Dermis blood vessel endothelial cell (primary cell): ENCODE results near the gene ZNF789. TPM values are rescaled to one million over a fixed set of nuclear protein-coding genes. Genes with fewer than 3 reads are reported as not detected.

ENCODE experiments used
- DNase-seq: peaks from one replicate; pipeline ENCODE4 v3.0.0; 2010
- total RNA-seq: library from RNA; depleted of rRNA; stranded (reverse); fragments of >200 nt; gene quantifications from 2 replicates; pipeline ENCODE4 v1.2.3, GENCODE V29; 2014

ZNF789 gene
- total RNA-seq, 1 donor from 2014 or later = 6.1 TPM

DNA sequence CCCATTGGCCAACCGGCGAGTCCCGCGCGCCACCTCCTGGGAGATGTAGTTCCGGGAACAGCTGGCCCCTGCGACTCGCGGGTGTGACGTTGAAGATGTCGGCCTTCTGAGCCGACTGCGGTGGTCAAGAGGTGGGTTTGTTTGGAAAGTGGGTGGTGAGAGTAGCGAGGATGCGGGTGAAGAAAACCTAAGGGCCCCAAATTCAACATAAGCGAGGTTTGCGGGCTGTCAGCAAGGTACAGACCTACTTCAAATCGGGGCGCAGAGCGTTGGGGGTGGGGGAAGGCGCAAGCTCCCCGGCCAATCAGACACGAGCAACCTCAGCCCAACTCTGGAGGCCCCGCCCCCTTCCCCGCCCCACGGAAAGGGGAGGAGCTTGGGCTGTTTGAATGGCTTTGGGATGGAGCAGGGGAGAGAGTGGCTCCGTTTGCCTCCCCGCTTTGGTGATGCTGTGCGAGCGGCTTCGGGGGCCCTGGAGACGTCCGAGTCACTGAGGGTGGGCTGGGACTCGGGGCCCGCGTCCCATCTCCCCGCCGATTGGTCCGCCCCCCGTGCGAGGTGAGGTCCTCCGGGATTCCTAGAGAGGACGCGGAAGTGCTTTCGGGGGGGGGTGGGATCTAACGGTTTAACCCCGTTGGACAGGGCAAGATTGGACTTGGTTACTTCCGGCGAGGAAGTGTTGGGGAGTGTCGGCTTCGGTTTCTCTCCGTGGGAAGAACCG, 32.1 kb downstream of the ZNF789 start, which contains the start of gene ZKSCAN5:
TSS of gene ZKSCAN5 (plus strand) at position 60 of the 721 bp plus-strand sequence. CDS start 1,383 bp downstream, outside the sequence.
- peak; percentile 96 for DNase-seq

DNA sequence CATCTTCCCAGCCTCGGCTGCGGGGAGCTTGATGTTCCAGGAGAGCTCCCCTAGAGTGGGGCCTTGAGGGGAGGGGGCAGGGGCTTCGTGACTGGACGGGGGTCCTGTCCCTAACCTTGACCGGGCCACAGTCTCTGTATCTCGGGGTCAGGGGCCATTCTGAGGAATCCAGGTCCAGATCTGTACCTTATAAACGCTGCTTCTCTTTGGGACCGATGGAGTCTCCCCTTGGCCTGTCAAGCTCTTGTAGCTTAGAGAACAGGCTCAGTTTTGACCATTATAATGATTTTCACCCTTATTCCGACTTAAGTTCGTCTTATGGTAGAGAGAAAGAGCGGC, 32.6 kb downstream of the ZNF789 start:
- peak; percentile 35 for DNase-seq

DNA sequence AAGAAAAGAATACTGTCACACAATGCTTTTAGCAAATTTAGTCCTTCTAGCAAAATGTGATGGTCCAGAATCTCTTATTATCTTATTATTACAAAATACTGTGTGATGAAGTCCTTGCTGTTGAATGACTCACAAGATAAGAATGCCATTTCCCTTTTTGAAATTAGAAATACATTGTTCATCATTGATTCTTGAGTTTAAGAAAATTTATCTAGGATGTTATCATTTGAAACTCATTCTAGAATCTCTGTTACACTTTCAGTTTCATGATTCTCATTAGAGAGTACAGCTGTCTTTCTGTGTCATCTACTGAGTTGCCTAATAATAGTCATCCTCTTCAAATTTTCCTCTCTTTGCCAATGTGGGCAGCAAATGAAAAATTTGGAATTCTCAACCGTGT, 41.4 kb downstream of the ZNF789 start:
- peak; percentile 39 for DNase-seq

DNA sequence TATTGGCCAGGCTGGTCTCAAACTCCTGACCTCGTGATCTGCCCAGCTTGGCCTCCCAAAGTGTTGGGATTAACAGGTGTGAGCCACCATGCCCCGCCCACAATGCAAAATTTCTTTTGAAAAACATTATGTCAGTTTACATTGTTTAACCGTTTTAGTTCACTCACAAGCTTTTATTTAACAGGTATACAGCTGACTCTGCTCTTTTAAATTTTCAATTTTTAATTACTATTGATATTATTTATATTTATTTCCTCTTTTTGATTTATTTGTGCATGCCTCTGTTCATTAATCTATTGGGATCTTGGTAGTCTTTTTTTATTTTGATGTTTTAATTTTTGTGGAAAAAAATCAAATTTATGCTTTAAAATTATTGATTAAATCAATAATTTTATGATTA, 48.7 kb downstream of the ZNF789 start:
- DNase-seq = no peak

DNA sequence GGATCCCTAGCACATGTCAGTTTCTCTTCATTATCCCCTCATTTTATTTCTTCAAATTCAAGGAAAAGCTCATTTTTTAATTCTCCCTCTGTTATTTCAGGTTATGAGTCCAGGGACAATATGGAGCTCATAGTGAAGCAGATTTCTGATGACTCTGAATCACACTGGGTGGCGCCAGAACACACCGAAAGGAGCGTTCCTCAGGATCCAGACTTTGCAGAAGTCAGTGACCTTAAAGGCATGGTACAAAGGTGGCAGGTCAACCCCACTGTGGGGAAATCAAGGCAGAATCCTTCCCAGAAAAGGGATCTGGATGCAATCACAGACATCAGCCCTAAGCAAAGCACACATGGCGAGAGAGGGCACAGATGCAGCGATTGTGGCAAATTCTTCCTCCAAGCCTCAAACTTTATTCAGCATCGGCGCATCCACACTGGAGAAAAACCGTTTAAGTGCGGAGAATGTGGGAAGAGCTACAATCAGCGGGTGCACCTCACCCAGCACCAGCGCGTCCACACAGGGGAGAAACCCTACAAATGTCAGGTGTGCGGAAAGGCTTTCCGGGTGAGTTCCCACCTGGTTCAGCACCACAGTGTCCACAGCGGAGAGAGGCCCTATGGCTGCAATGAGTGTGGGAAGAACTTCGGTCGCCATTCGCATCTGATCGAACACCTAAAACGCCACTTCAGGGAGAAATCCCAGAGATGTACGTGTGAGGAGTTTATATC, 53.2 kb downstream of the ZNF789 start:
- peak; percentile 31 for DNase-seq

DNA sequence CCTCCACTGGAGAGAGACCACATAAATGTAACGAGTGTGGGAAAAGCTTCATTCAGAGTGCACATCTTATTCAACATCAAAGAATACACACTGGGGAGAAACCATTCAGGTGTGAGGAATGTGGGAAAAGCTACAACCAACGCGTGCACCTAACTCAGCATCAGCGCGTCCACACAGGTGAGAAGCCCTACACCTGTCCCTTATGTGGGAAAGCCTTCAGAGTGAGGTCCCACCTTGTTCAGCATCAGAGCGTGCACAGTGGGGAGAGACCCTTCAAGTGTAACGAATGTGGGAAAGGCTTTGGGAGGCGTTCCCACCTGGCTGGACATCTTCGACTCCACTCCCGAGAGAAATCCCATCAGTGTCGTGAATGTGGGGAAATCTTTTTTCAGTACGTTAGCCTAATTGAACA, 58.7 kb downstream of the ZNF789 start:
- peak; percentile 6 for DNase-seq

DNA sequence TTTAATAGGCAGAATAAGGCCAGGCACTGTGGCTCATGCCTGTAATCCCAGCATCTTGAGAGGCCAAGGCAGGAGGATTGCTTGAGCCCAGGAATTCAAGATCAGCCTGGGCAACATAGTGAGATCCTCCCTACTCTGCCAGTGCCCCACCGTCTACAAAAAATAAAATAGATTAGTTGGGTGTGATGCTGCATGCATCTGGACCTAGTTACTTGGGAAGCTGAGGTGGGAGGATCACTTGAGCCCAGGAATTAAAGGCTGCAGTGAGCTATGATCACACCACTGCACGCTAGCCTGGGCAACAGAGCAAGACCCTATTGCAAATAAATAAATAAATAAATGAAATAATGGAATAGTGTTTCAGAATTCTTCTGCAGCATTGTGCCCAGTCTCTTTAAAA, 63.0 kb downstream of the ZNF789 start:
- no peak for DNase-seq

Other genes with a start within 250 kb of the ZNF789 start
- 0.19 TPM in 1 of 2 replicates, not detected in the other for gene MYH16, start 200.1 kb upstream of the ZNF789 start, total RNA-seq
- 210 and 276 TPM in 2 replicates for gene ARPC1A, start 147.0 kb upstream of the ZNF789 start, total RNA-seq
- gene ARPC1B, start 98.2 kb upstream of the ZNF789 start, total RNA-seq = 464 and 901 TPM in 2 replicates
- gene PDAP1, start 64.3 kb upstream of the ZNF789 start, total RNA-seq = 52.9 and 74.3 TPM in 2 replicates
- gene BUD31, start 63.9 kb upstream of the ZNF789 start, total RNA-seq = 76.4 and 86.7 TPM in 2 replicates
- gene PTCD1, start 34.1 kb upstream of the ZNF789 start, total RNA-seq = 5.5 and 6.8 TPM in 2 replicates
- 24.7 and 28.1 TPM in 2 replicates for gene CPSF4, start 33.9 kb upstream of the ZNF789 start, total RNA-seq
- 230 and 561 TPM in 2 replicates for gene ATP5MF, start 6.7 kb upstream of the ZNF789 start, total RNA-seq
- 26.0 and 41.7 TPM in 2 replicates for gene ZNF394, start 27.4 kb downstream of the ZNF789 start, total RNA-seq
- 11.2 and 15.2 TPM in 2 replicates for gene ZKSCAN5, start 31.8 kb downstream of the ZNF789 start, total RNA-seq
- 6.1 TPM in 2 replicates for gene FAM200A, start 79.2 kb downstream of the ZNF789 start, total RNA-seq
- 10.0 and 10.9 TPM in 2 replicates for gene ZNF655, start 85.8 kb downstream of the ZNF789 start, total RNA-seq
- gene TMEM225B, start 125.4 kb downstream of the ZNF789 start, total RNA-seq = 0.09 and 0.17 TPM in 2 replicates
- gene ZSCAN25, start 144.1 kb downstream of the ZNF789 start, total RNA-seq = 14.8 and 17.9 TPM in 2 replicates
- not detected in 2 replicates for gene CYP3A5, start 207.1 kb downstream of the ZNF789 start, total RNA-seq